ENCODE data around the gene DLG5.

The DLG5 gene

GRCh38 chr10:77867124-77867719 lies 59.3 kb downstream of the DLG5 start:
- no peak for DNase-seq (ENCODE audit: low read depth)

- no peak for DNase-seq (ENCODE audit: low read depth)
These were observed 60.0 kb downstream of the DLG5 start for GRCh38 chr10:77866598-77866997.

GRCh38 chr10:77865580-77866324 lies 60.8 kb downstream of the DLG5 start:
- no peak for DNase-seq (ENCODE audit: low read depth)

GRCh38 chr10:77864151-77864851 lies 62.3 kb downstream of the DLG5 start:
- no peak for DNase-seq (ENCODE audit: low read depth)

GRCh38 chr10:77863446-77863845 lies 63.1 kb downstream of the DLG5 start:
- no peak for DNase-seq (ENCODE audit: low read depth)

- DNase-seq (ENCODE audit: low read depth): no peak
These were observed 64.0 kb downstream of the DLG5 start for GRCh38 chr10:77862595-77862994.

GRCh38 chr10:77861366-77861765 lies 65.2 kb downstream of the DLG5 start:
- DNase-seq (ENCODE audit: low read depth): no peak

- DNase-seq (ENCODE audit: low read depth): no peak
These were observed 66.7 kb downstream of the DLG5 start for GRCh38 chr10:77859865-77860282.

GRCh38 chr10:77859200-77859864 lies 67.2 kb downstream of the DLG5 start:
- DNase-seq (ENCODE audit: low read depth): no peak

- no peak for DNase-seq (ENCODE audit: low read depth)
These were observed 69.3 kb downstream of the DLG5 start for GRCh38 chr10:77857272-77857671.

GRCh38 chr10:77856566-77856965 lies 70.0 kb downstream of the DLG5 start:
- DNase-seq (ENCODE audit: low read depth): no peak

GRCh38 chr10:77855404-77856155 lies 71.0 kb downstream of the DLG5 start:
- DNase-seq (ENCODE audit: low read depth): no peak

GRCh38 chr10:77854115-77854514 lies 72.4 kb downstream of the DLG5 start:
- no peak for DNase-seq (ENCODE audit: low read depth)

GRCh38 chr10:77853256-77853655 lies 73.3 kb downstream of the DLG5 start:
- DNase-seq (ENCODE audit: low read depth): no peak

- no peak for DNase-seq (ENCODE audit: low read depth)
These were observed 75.8 kb downstream of the DLG5 start for GRCh38 chr10:77850620-77851231.

- no peak for DNase-seq (ENCODE audit: low read depth)
These were observed 77.4 kb downstream of the DLG5 start for GRCh38 chr10:77849039-77849664.

- peak; percentile 47 for DNase-seq (ENCODE audit: low read depth)
These were observed 79.7 kb downstream of the DLG5 start for GRCh38 chr10:77846718-77847311.

- no peak for DNase-seq (ENCODE audit: low read depth)
These were observed 81.1 kb downstream of the DLG5 start for GRCh38 chr10:77845451-77845850.

GRCh38 chr10:77844713-77845445 lies 81.7 kb downstream of the DLG5 start:
- no peak for DNase-seq (ENCODE audit: low read depth)

- DNase-seq (ENCODE audit: low read depth): no peak
These were observed 82.4 kb downstream of the DLG5 start for GRCh38 chr10:77844177-77844576.

Data from stimulated activated CD8-positive, alpha-beta memory T cell treated with anti-CD3 and anti-CD28 coated beads, Interleukin-12 subunit alpha, Interleukin-12 subunit beta, amount 100 ng/mL, for 1 hour (primary cell).